GM19023 (cell line): ENCODE measurements around the gene STX19.
"Not testable (repeated sequence)": the region's sequence is repeated elsewhere in the genome, so short reads cannot be mapped to it uniquely, and the experiment has no call there.

Experiments
- ATAC-seq: cut with Tn5 transposase; IDR thresholded peaks from one replicate; pipeline ENCODE4 v1.9.1; 2021; ENCODE audit warnings: mild to moderate bottlenecking, moderate library complexity; ENCODE audit not compliant: unreplicated experiment

The STX19 gene

GRCh38 chr3:94028093-94028837, at the start of gene STX19:
Gene STX19, minus strand, starts transcription at chr3:94028597. Its CDS starts 13,328 bp downstream, at chr3:94015269.
- ATAC-seq = no peak

- no peak for ATAC-seq
Observed at GRCh38 chr3:94076055-94076454, 47.7 kb upstream of the STX19 start.

- peak; percentile 81 for ATAC-seq
Observed at GRCh38 chr3:94071713-94072284, 43.4 kb upstream of the STX19 start.

- ATAC-seq = peak; percentile 63
Observed at GRCh38 chr3:94070341-94070911, 42.0 kb upstream of the STX19 start.

GRCh38 chr3:94069194-94069813, 40.9 kb upstream of the STX19 start:
- no peak for ATAC-seq

- no peak for ATAC-seq
Observed at GRCh38 chr3:94066506-94067500, 38.4 kb upstream of the STX19 start.

- no peak for ATAC-seq
Observed at GRCh38 chr3:94065819-94066480, 37.6 kb upstream of the STX19 start.

GRCh38 chr3:94065122-94065521, 36.7 kb upstream of the STX19 start:
- ATAC-seq = no peak

GRCh38 chr3:94064243-94064860, 36.0 kb upstream of the STX19 start:
- no peak for ATAC-seq

GRCh38 chr3:94063496-94064119, 35.2 kb upstream of the STX19 start:
- no peak for ATAC-seq

GRCh38 chr3:94062513-94063404, 34.4 kb upstream of the STX19 start, which contains the start of the genes DHFR2 and NSUN3:
Gene DHFR2, minus strand, starts transcription at chr3:94062916. Its CDS starts 1,405 bp downstream, at chr3:94061511.
Gene NSUN3, plus strand, starts transcription at chr3:94063061. Its CDS starts 66 bp downstream, at chr3:94063127.
- peak; percentile 95 for ATAC-seq

GRCh38 chr3:94061297-94061696, 32.9 kb upstream of the STX19 start:
- ATAC-seq = no peak

- ATAC-seq = no peak
Observed at GRCh38 chr3:94050546-94050945, 22.1 kb upstream of the STX19 start.

- no peak for ATAC-seq
Observed at GRCh38 chr3:94049267-94049666, 20.9 kb upstream of the STX19 start.

- ATAC-seq = no peak
Observed at GRCh38 chr3:94046533-94046932, 18.1 kb upstream of the STX19 start.

GRCh38 chr3:94044100-94044936, 15.9 kb upstream of the STX19 start:
- not testable (repeated sequence) for ATAC-seq

- ATAC-seq = no peak
Observed at GRCh38 chr3:94043285-94043684, 14.9 kb upstream of the STX19 start.
